K562 (cell line): ENCODE results near the gene ZNF407.

Experiments
- MYNN ChIP-seq, 2 experiments: sonication (generic); formaldehyde crosslinking in 1 of 2; IDR thresholded peaks; 2 replicates each; pipeline versions ENCODE4 v1.5.0 to v1.6.1; 2016 to 2020; ENCODE audit warnings: antibody characterized with exemption in 1 of 2, missing genetic modification reagents in 1 of 2
- NFYB ChIP-seq: IDR thresholded peaks from 2 replicates; pipeline ENCODE4 v1.6.1; 2011; ENCODE audit warnings: mild to moderate bottlenecking, moderate library complexity; ENCODE audit not compliant: insufficient read length; ENCODE audit errors: extremely low read depth
- TF ChIP-seq, protein P1 (sequence below): sonication (generic); formaldehyde crosslinking; IDR thresholded peaks from 2 replicates; pipeline ENCODE4 v1.8.0; 2023; ENCODE audit warnings: mild to moderate bottlenecking, missing genetic modification reagents

DNA sequence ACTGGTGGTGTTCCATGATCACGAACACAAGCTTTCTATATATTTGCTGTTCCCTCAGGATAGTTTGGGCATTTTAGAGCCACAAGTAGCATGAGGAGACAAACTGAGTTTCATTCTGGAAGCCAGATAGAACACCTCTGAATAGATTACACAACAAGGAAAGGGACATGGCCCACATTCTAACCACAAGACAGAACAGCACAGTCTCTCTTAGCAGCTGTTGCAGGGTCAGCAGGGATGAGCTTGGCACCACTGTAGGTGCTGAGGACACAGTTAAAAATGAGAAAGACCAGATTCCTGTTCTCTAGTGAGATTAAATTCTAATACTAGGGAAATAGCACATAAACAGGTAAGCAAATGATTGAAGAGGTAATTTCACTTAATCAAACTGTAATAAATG lies 235.3 kb downstream of the ZNF407 start:
- TF ChIP-seq, protein P1, sequence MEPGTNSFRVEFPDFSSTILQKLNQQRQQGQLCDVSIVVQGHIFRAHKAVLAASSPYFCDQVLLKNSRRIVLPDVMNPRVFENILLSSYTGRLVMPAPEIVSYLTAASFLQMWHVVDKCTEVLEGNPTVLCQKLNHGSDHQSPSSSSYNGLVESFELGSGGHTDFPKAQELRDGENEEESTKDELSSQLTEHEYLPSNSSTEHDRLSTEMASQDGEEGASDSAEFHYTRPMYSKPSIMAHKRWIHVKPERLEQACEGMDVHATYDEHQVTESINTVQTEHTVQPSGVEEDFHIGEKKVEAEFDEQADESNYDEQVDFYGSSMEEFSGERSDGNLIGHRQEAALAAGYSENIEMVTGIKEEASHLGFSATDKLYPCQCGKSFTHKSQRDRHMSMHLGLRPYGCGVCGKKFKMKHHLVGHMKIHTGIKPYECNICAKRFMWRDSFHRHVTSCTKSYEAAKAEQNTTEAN (CRISPR knock-in tag): no peak
- TF ChIP-seq MYNN (IDR thresholded peaks at IDR 0.05): no peak
- TF ChIP-seq MYNN (CRISPR knock-in tag; IDR thresholded peaks at IDR 0.05): no peak
- TF ChIP-seq NFYB: no peak
